GM21447 (cell line): ENCODE data around the gene ALG5.
A peak's percentile ranks its signal among the peaks of the same experiment; 100 is the strongest.

Source experiments
- ATAC-seq: cut with Tn5 transposase; IDR thresholded peaks from one replicate; pipeline ENCODE4 v1.9.1; 2021; ENCODE audit not compliant: unreplicated experiment

ALG5 gene

GRCh38 chr13:36979361-36980050, 19.6 kb downstream of the ALG5 start:
- ATAC-seq: no peak

- no peak for ATAC-seq
Measured at GRCh38 chr13:36975172-36975571, 24.0 kb downstream of the ALG5 start.

- peak; percentile 70 for ATAC-seq
Measured at GRCh38 chr13:36973621-36974295, 25.4 kb downstream of the ALG5 start.

- ATAC-seq: no peak
Measured at GRCh38 chr13:36973009-36973408, 26.1 kb downstream of the ALG5 start.

- ATAC-seq: no peak
Measured at GRCh38 chr13:36966404-36966803, 32.7 kb downstream of the ALG5 start.

- no peak for ATAC-seq
Measured at GRCh38 chr13:36965767-36966166, 33.4 kb downstream of the ALG5 start.

- no peak for ATAC-seq
Measured at GRCh38 chr13:36959456-36960116, 39.6 kb downstream of the ALG5 start.

GRCh38 chr13:36954542-36954941, 44.6 kb downstream of the ALG5 start:
- ATAC-seq: no peak

GRCh38 chr13:36950920-36951319, 48.2 kb downstream of the ALG5 start:
- ATAC-seq: no peak

GRCh38 chr13:36950330-36950729, 48.8 kb downstream of the ALG5 start:
- no peak for ATAC-seq

- ATAC-seq: no peak
Measured at GRCh38 chr13:36945078-36945477, 54.1 kb downstream of the ALG5 start.

- ATAC-seq: no peak
Measured at GRCh38 chr13:36925603-36926002, 73.5 kb downstream of the ALG5 start.

- no peak for ATAC-seq
Measured at GRCh38 chr13:36924001-36924400, 75.1 kb downstream of the ALG5 start.

- no peak for ATAC-seq
Measured at GRCh38 chr13:36921631-36922301, 77.4 kb downstream of the ALG5 start.

- ATAC-seq: no peak
Measured at GRCh38 chr13:36920616-36921185, 78.4 kb downstream of the ALG5 start.

- peak; percentile 49 for ATAC-seq
Measured at GRCh38 chr13:36919833-36920615, 79.1 kb downstream of the ALG5 start, which contains the start of gene SMAD9. TSS of gene SMAD9 (minus strand) at chr13:36920238. CDS start at chr13:36879689, 40,549 bp downstream.

GRCh38 chr13:36919171-36919832, 79.8 kb downstream of the ALG5 start:
- ATAC-seq: no peak

- no peak for ATAC-seq
Measured at GRCh38 chr13:36918246-36919131, 80.7 kb downstream of the ALG5 start.

- no peak for ATAC-seq
Measured at GRCh38 chr13:36917311-36917710, 81.8 kb downstream of the ALG5 start.
